ENCODE measurements around the gene USF1. TPM values are rescaled to one million over a fixed set of nuclear protein-coding genes. Genes with fewer than 3 reads are reported as not detected.
A peak's percentile ranks its signal among the peaks of the same experiment; 100 is the strongest.

Gene USF1
- polyA plus RNA-seq, 3 donors = 6.3 to 335 (median 25.5) TPM

GRCh38 chr1:161090617-161091016 is 44.8 kb upstream of the USF1 start:
- DNase-seq = no peak
- intact Hi-C loops (cut with micrococcal nuclease) = no loop called here

GRCh38 chr1:161089938-161090337 is 44.2 kb upstream of the USF1 start:
- Histone ChIP-seq H3K79me2 (ENCODE audit: insufficient read depth, low read length) (no peaks in the 10 kb centered on the region), H3K9ac (ENCODE audit: insufficient read depth, low read length, poor library complexity, severe bottlenecking) (no peak overlapping the region), H3K36me3 (replicated peaks in 1 of 2; ENCODE audit: control insufficient read depth in 1 of 2, insufficient read depth in 2 of 2, low read length in 2 of 2) (no peaks in the 10 kb centered on the region), H3K4me2 (replicated peaks; ENCODE audit: extremely low read depth, low read length, poor library complexity, severe bottlenecking) (no peak overlapping the region), H3K4me3 (replicated peaks in 1 of 3; ENCODE audit: low read depth in 2 of 3, low read length in 3 of 3) (no peak overlapping the region), H3K4me1 (ENCODE audit: control insufficient read depth in 1 of 2, insufficient read depth in 2 of 2, low read length in 2 of 2) (peaks cover 20 to 25% of the 10 kb centered on the region in 2 donors), H2AFZ (ENCODE audit: insufficient read depth, low read depth, low read length, poor library complexity, severe bottlenecking) (no peak overlapping the region), H4K20me1 (ENCODE audit: insufficient read depth, low read length) (no peaks in the 10 kb centered on the region), H3K27me3 (ENCODE audit: control insufficient read depth in 2 of 2, insufficient read depth in 2 of 2, low read length in 2 of 2) (no peaks in the 10 kb centered on the region), H3K9me3 (replicated peaks in 1 of 2; ENCODE audit: control insufficient read depth in 1 of 2, insufficient read depth in 1 of 2, low read length in 2 of 2) (no peaks in the 10 kb centered on the region), H3K27ac (ENCODE audit: low read depth in 1 of 2, low read length in 2 of 2) (no peak overlapping the region)
- no peak for DNase-seq
- intact Hi-C loops (cut with micrococcal nuclease) = no loop called here
- Mint-ChIP-seq H3K27me3 (ENCODE audit: low read depth in 3 of 3) (peaks cover 1 to 7% (median 4%) of the 10 kb centered on the region in 3 donors), H3K4me1 (peaks cover 47% of the 10 kb centered on the region), H3K27ac (peak overlapping the region in 1 of 7 donors; percentile 15), H3K36me3 (peaks cover 3% of the 10 kb centered on the region in 2 donors), H3K4me3 (no peak overlapping the region), H3K9me3 (peaks cover 0 to 2% (median 0%) of the 10 kb centered on the region in 7 donors)
- WGBS (ENCODE audit: insufficient coverage) = 89% methylated on average over 1 of the region's 5 CpGs
- TF ChIP-seq CTCF (IDR thresholded peaks at IDR 0.05) = no peak

More at GRCh38 chr1:161090617-161091016, 44.8 kb upstream of the USF1 start:
- H3K4me3 ChIP-seq (replicated peaks in 1 of 3; ENCODE audit: low read depth in 2 of 3, low read length in 3 of 3) = no peak overlapping the region
- H3K9ac ChIP-seq (ENCODE audit: insufficient read depth, low read length, poor library complexity, severe bottlenecking) = no peak overlapping the region
- H3K4me1 ChIP-seq (ENCODE audit: control insufficient read depth in 1 of 2, insufficient read depth in 2 of 2, low read length in 2 of 2) = peaks cover 20 to 28% of the 10 kb centered on the region in 2 donors
- H2AFZ ChIP-seq (ENCODE audit: insufficient read depth, low read depth, low read length, poor library complexity, severe bottlenecking) = no peak overlapping the region
- WGBS (ENCODE audit: insufficient coverage) = 100% methylated on average over 2 of the region's 3 CpGs
- no peak overlapping the region for H3K4me3 Mint-ChIP-seq
- peaks cover 52% of the 10 kb centered on the region for H3K4me1 Mint-ChIP-seq
- peaks cover 1 to 7% (median 4%) of the 10 kb centered on the region in 3 donors for H3K27me3 Mint-ChIP-seq (ENCODE audit: low read depth in 3 of 3)
- no peaks in the 10 kb centered on the region for H4K20me1 ChIP-seq (ENCODE audit: insufficient read depth, low read length)
- peaks cover 3% of the 10 kb centered on the region in 2 donors for H3K36me3 Mint-ChIP-seq
- no peaks in the 10 kb centered on the region for H3K9me3 ChIP-seq (replicated peaks in 1 of 2; ENCODE audit: control insufficient read depth in 1 of 2, insufficient read depth in 1 of 2, low read length in 2 of 2)
- H3K27me3 ChIP-seq (ENCODE audit: control insufficient read depth in 2 of 2, insufficient read depth in 2 of 2, low read length in 2 of 2) = no peaks in the 10 kb centered on the region
- no peak overlapping the region for H3K27ac ChIP-seq (ENCODE audit: low read depth in 1 of 2, low read length in 2 of 2)
- no peaks in the 10 kb centered on the region for H3K36me3 ChIP-seq (replicated peaks in 1 of 2; ENCODE audit: control insufficient read depth in 1 of 2, insufficient read depth in 2 of 2, low read length in 2 of 2)
- no peak overlapping the region for H3K27ac Mint-ChIP-seq
- H3K4me2 ChIP-seq (replicated peaks; ENCODE audit: extremely low read depth, low read length, poor library complexity, severe bottlenecking) = no peak overlapping the region
- H3K9me3 Mint-ChIP-seq = peaks cover 0 to 2% (median 0%) of the 10 kb centered on the region in 7 donors
- TF ChIP-seq CTCF (IDR thresholded peaks at IDR 0.05) = no peak
- no peaks in the 10 kb centered on the region for H3K79me2 ChIP-seq (ENCODE audit: insufficient read depth, low read length)
